ENCODE measurements around the gene SETD5.
A peak's percentile ranks its signal among the peaks of the same experiment; 100 is the strongest.

The SETD5 gene

GRCh38 chr3:9397332-9397905 is at the start of gene SETD5:
Gene SETD5 (plus strand): TSS chr3:9397615. CDS start chr3:9428939, 31,324 bp downstream.
- peak; percentile 99 for DNase-seq (ENCODE audit: low spot score)

GRCh38 chr3:9347887-9348286 is 49.5 kb upstream of the SETD5 start:
- DNase-seq (ENCODE audit: low spot score): no peak

GRCh38 chr3:9349321-9350117 is 47.9 kb upstream of the SETD5 start:
- DNase-seq (ENCODE audit: low spot score): no peak

- DNase-seq (ENCODE audit: low spot score): no peak
These were observed 45.7 kb upstream of the SETD5 start for GRCh38 chr3:9351709-9352126.

DNA sequence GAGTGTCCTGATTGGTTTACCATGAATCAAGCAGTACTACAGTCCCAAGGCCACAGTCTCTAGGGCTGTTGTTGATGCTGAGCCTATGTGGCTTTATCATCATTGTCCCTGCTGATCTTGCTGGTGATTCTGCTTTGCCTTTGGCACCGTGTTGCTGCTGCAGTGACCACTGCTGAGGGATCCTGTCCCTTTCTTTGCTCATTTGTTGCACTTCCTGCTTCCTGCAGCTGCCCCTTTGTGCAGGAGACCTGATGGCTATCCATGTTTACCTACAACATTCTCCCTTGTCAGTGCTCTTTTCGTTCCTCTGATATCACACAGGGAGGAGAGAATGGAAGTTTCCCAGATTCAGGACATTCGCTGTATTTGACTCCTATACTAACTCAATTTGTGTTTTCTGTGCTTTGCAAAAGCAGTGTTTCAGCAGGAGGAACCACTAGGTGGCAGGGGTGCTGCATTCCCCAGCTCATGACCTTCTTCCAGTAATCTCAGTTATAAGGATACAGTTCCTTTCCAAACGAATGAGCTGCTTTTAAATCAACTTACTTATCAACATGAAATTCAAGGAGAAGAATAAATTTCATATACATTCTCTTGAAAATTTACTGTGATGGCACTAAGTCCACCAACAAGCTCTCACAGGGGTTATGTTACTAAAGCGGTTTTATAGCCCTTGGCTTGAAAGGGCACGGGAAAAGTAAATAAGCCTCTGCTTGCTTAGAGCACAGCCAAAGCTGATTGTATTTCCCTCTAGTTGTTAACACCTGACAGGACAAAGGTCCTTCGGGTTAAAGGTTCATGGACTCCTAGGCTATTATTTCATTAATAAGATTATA is 44.3 kb upstream of the SETD5 start:
- peak; percentile 55 for DNase-seq (ENCODE audit: low spot score)

DNA sequence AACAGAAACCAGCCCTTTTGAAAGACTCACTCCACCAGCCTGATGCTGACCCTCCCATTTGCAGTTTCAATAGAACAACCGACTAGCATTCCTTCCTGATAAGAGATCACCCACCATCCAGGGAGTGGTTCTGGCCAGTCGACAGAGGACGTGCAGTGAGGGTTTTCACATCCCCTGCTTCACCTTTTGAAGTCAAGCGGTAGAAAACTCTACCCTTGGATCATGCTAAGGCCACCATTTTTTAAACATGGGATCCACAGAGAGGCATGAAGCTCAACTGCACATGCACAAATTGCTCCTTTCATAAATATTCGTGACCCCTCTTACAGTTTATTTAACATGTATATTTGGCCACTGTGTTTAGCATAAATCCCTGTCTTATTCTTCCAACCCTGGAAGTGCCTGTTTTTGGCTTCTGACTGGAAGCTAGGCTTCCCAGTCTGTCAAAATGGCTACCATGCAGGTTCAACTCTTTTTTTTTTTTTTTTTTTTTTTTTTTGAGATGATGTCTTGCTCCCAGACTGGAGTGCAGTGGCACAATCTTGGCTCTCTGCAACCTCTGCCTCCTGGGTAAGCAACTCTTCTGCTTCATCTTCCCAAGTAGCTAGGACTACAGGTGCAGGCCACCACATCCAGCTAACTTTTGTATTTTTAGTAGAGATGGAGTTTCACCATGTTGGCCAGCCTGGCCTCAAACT is 35.6 kb upstream of the SETD5 start:
- DNase-seq (ENCODE audit: low spot score): no peak

DNA sequence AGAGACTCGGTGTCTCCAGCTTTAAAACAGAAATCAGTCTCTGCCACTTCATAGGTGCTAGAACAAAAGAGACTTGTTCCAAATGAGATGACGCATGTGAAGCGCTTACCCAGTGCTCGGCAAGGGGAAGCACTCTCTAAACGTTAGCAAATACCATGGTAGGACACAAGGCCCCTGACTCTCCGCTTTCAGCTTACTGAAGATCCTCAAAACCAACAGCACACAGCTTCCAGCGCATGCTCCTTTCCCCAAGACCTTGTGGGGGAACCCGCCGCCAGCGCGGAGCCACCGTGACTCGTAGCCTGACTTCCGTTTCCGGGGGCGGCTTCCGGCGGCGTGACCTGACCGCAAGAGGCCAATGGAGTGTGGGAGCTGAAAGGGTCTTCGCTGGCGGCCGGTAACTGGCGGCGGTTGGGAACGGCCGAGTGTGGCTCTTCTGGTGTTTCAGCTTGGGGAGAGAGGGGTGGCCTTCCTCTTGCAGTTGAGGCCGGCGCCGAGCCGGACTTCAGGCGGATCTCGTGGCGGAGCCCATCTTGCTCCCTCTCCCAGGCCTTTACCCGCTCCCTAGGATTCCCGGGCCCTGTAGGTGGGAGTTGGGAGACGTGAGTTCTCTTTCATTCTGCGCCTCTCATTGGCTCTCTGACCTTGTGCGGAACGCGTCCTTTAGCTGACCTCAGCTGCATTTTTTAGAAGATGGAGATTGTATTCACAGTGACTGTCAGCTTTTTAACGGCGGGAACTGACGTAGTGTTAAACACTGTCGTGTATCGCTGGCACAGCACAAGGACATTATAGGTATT is 34.5 kb upstream of the SETD5 start, which contains the start of gene THUMPD3:
Gene THUMPD3, plus strand, starts transcription at position 324 of the 800 bp plus-strand sequence. CDS start 2,015 bp downstream, outside the sequence.
- peak; percentile 88 for DNase-seq (ENCODE audit: low spot score)

DNA sequence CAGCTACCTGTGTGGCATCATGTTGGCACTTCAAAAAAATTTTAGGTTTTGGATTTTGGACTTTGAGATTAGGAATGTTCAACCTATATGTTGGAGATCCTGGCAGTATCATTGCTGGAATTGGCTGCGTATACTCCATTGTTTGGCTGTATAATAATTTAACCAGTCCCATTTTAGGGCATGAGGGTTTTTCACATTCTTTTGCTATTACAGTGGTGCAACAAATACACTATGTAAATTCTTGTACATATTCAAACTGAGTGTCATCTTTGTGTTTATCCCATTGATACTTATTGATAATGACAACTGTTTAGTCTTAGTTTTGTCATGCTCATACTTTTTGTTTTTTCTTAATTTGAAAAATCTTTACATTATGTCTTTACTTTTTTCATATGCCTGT is 27.9 kb upstream of the SETD5 start:
- no peak for DNase-seq (ENCODE audit: low spot score)

DNA sequence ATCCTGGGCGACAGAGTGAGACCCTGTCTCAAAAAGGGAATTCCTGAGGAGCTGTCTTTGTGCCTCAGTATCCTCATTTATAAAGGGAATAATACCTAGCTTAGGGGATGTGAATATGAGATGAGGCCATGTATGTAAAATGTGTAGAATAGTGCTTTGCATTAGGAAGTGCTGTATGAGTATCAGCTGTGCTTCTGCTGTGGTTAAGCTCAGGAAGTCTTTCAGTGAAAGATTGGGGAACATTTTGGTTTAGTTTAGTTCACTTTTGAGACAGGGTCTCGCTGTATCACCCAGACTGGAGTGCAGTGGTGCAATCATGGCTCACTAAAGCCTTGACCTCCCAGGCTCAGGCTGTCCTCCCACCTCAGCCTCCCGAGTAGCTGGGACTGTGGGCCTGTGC is 23.9 kb upstream of the SETD5 start:
- DNase-seq (ENCODE audit: low spot score): no peak

DNA sequence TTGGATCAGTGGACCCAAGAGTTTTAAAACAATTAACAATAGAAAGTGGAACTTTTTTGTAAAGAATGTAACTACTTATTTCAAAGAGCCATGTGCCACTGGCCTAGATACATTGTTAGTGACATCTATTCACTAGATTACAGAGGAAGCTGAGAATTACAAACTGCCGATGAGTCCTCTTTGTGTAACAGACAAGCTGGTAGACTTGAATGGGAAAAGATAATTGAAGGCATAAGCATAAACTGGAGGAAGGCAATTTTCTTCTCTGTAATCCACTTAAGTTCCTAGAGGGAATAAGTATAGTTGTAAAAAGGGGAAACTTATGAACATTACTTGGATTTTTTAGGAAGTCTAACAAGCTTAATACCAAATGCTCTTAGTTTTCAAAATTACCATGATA is 19.4 kb upstream of the SETD5 start:
- DNase-seq (ENCODE audit: low spot score): no peak

GRCh38 chr3:9379327-9379726 is 18.1 kb upstream of the SETD5 start:
- DNase-seq (ENCODE audit: low spot score): no peak

- no peak for DNase-seq (ENCODE audit: low spot score)
These were observed 17.4 kb upstream of the SETD5 start for GRCh38 chr3:9380014-9380413.

- DNase-seq (ENCODE audit: low spot score): no peak
These were observed 13.1 kb upstream of the SETD5 start for GRCh38 chr3:9384141-9384828.

DNA sequence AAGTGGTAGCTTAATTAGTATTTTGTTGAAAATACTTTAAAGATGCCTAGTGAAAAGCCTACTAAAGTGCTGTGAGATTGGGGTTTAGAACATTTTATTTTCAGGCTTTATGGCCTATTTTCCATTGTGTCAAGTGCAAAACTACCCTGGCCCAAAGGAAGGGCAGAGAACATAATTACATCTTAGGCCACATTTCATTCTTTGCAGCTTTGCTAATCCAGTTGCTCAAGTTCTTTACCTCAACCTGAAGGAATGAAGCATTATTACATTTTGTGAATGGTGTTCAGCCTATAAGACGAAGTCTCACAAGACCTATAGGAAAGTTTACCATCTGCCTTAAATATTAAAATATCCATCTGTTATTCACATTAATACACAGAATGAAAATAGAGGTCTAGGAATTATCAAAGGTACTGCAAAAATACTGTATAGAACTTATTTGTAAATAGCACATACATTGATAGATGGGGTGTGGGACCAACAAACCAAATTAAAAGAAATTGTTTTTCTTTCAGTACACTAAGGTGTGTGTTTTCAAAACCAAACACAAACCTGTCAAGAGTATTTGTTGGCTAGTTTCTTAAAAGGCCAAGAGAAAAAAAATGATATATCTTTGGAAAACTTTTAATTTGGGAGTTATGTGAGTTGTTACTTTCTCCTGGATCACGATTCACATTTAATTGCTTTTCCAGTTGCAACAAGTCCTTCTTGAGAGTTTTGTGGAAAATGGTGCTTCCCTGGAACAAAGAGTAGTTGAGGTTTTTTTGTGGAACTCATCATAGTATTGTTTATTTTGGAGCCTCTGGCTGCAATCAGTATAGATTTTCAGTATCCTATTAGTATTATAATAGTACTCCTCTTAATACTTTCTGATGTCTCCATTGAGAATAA is 12.0 kb upstream of the SETD5 start:
- no peak for DNase-seq (ENCODE audit: low spot score)

DNA sequence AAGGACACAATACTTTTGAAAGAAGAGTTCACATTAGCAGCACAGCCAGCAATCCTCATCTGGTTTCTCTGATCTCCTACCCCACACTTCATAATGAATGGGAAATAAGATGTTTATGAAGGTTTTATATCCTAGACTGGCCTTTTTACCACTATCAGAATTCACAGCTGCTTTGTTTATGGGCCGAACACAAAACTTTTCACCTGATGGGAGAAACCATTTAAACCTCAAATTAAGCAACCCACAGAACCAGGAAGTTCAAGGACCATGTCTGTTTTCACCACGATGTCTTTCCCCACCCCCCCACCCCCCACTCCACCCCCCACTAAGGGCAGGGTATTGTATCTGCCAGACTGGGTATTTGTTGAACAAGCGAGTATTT is 11.3 kb upstream of the SETD5 start:
- no peak for DNase-seq (ENCODE audit: low spot score)

DNA sequence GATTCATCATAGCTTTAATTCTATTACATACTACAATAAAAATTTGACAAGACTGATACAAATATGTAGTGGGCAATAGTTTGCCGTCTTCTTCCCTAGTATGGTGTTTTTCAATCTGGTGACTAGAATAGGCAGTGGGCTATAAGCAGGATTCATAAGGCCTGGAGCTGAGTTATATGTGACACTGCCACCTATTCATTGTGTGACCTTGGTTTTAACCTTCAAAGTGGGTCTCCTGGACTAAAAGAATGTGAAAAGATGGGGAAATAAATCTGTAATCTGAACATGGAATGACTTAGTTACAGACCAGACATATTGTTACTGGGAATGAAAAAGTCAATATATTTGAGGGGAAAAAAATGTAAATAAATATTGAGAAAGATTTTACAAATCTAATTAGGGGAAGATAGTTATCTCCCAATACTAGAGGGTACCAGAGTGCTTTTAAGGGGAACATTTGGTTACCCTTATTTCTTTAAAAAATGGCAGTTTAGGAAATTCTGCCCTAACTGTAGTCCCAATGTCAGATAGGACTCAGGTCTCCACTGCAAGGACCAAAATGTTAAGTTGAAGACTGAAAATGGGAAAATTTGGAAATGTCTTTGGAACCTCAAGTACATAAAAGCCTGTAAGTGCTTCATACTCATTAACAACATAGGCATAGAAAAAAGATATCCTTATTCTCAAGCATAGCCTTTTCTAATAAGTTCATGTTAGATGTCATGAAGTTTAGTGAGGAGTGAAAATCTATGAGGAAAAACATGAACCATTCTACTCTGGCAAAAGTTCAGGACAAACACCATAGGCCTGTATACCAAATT is 10.7 kb upstream of the SETD5 start:
- no peak for DNase-seq (ENCODE audit: low spot score)

DNA sequence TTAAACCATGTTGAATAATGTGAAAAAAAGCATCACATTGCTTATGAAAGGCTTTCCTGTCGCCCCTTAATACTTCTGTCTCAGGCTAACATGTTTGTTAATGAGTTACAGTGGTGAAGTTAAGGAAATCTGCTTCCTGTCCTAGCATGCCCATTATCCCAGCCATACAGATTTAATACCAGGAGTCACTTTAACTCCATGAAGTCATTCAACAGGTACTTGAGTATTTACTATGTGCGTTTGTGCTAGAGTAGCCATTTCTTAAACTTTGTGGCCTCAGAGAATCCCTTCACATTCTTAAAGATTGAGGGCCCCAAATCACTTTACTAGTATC is 10.1 kb upstream of the SETD5 start:
- no peak for DNase-seq (ENCODE audit: low spot score)

GRCh38 chr3:9388142-9388541 is 9.3 kb upstream of the SETD5 start:
- DNase-seq (ENCODE audit: low spot score): no peak

Measured in CD4-positive, alpha-beta T cell treated with Interleukin-15 for 4 hours (primary cell).